Measurements from ENCODE around the gene ZNF804B.

The ZNF804B gene

DNA sequence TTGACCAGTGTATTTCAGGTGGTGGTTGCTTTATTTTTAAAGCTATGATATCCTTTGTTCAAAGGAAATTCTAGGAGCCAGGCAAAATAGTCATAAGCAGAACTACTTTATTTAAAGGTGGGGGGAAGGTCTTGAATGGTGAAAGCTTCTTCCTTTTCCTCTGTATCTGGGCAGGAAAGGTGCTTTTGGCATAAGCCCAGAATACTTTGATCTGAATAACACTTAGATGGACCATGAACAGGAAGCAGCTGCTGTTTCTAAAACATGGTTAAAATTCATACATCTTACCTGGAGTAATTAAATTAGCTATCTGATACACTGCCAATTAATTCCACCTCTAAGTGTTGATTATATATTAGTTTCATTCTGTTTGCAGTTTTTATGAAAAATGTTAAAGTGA is 13.3 kb downstream of the ZNF804B start:
- H3K4me1 ChIP-seq (ENCODE audit: insufficient read depth, low read length, poor library complexity, severe bottlenecking) = no peaks in the 10 kb centered on the region
- no peaks in the 10 kb centered on the region for H3F3A ChIP-seq (ENCODE audit: low read depth)
- no peaks in the 10 kb centered on the region for H3K27me3 ChIP-seq (ENCODE audit: insufficient read depth, low read length, poor library complexity, severe bottlenecking)
- H3K9ac ChIP-seq (ENCODE audit: low read depth, low read length, poor library complexity, severe bottlenecking) = no peak overlapping the region
- no peaks in the 10 kb centered on the region for H3K9me2 ChIP-seq (replicated peaks; ENCODE audit: low read depth, low read length)
- H3K4me3 ChIP-seq (ENCODE audit: low read length, poor library complexity, severe bottlenecking) = no peak overlapping the region
- no peaks in the 10 kb centered on the region for H3K9me3 ChIP-seq (ENCODE audit: insufficient read depth, low read depth, low read length)
- H4K20me1 ChIP-seq (ENCODE audit: insufficient read depth, low read length, poor library complexity, severe bottlenecking) = no peaks in the 10 kb centered on the region
- no peak overlapping the region for H2AFZ ChIP-seq (ENCODE audit: low read length)
- TF ChIP-seq EZH2phosphoT487 (IDR thresholded peaks at IDR 0.05; ENCODE audit: borderline replicate concordance) (no peak), CTCF (conservative IDR thresholded peaks at IDR 0.05; ENCODE audit: low read length) (no peak)
- H3K79me2 ChIP-seq (ENCODE audit: insufficient read depth, low read length) = no peaks in the 10 kb centered on the region
- no peak overlapping the region for H3K4me2 ChIP-seq (ENCODE audit: low read depth, low read length, poor library complexity, severe bottlenecking)
- H3K36me3 ChIP-seq (ENCODE audit: insufficient read depth, low read length) = no peaks in the 10 kb centered on the region

DNA sequence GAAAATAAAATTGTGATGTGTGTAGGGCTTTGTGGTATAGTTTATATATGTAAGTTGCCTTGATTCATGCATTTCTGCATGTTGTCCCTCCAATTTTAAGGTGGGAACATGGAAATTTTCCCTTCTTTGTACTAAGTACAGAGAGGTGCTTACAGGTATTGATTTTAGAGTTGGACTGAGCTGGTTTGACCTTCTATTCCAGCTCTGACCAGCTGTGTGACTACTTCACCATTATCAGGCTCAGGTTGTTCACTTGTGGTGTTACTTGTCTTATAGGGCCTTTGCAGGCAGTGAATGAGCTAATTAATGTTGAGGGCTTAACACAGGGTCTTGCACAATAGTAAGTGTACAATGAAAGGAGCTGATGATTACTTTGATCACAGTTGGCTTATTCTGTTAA is 16.3 kb downstream of the ZNF804B start:
- Histone ChIP-seq H3K9me2 (replicated peaks; ENCODE audit: low read depth, low read length) (no peaks in the 10 kb centered on the region), H3K4me2 (ENCODE audit: low read depth, low read length, poor library complexity, severe bottlenecking) (no peak overlapping the region), H3K27me3 (ENCODE audit: insufficient read depth, low read length, poor library complexity, severe bottlenecking) (no peaks in the 10 kb centered on the region), H3K36me3 (ENCODE audit: insufficient read depth, low read length) (no peaks in the 10 kb centered on the region), H3K4me1 (ENCODE audit: insufficient read depth, low read length, poor library complexity, severe bottlenecking) (no peaks in the 10 kb centered on the region), H3K9ac (ENCODE audit: low read depth, low read length, poor library complexity, severe bottlenecking) (no peak overlapping the region), H2AFZ (ENCODE audit: low read length) (no peak overlapping the region), H3K79me2 (ENCODE audit: insufficient read depth, low read length) (no peaks in the 10 kb centered on the region), H3K4me3 (ENCODE audit: low read length, poor library complexity, severe bottlenecking) (no peak overlapping the region), H4K20me1 (ENCODE audit: insufficient read depth, low read length, poor library complexity, severe bottlenecking) (no peaks in the 10 kb centered on the region), H3F3A (ENCODE audit: low read depth) (no peaks in the 10 kb centered on the region), H3K9me3 (ENCODE audit: insufficient read depth, low read depth, low read length) (no peaks in the 10 kb centered on the region)
- TF ChIP-seq CTCF (conservative IDR thresholded peaks at IDR 0.05; ENCODE audit: low read length) = no peak

GRCh38 chr7:88787777-88788176 is 28.3 kb downstream of the ZNF804B start:
- H2AFZ ChIP-seq (ENCODE audit: low read length) = no peak overlapping the region
- TF ChIP-seq EZH2phosphoT487 (IDR thresholded peaks at IDR 0.05; ENCODE audit: borderline replicate concordance) (no peak), CTCF (conservative IDR thresholded peaks at IDR 0.05; ENCODE audit: low read length) (no peak)
- no peaks in the 10 kb centered on the region for H3K27me3 ChIP-seq (ENCODE audit: insufficient read depth, low read length, poor library complexity, severe bottlenecking)
- no peaks in the 10 kb centered on the region for H3K36me3 ChIP-seq (ENCODE audit: insufficient read depth, low read length)
- no peaks in the 10 kb centered on the region for H3F3A ChIP-seq (ENCODE audit: low read depth)
- no peaks in the 10 kb centered on the region for H3K79me2 ChIP-seq (ENCODE audit: insufficient read depth, low read length)
- H3K4me1 ChIP-seq (ENCODE audit: insufficient read depth, low read length, poor library complexity, severe bottlenecking) = no peaks in the 10 kb centered on the region
- H3K9me3 ChIP-seq (ENCODE audit: insufficient read depth, low read depth, low read length) = no peaks in the 10 kb centered on the region
- H3K9me2 ChIP-seq (replicated peaks; ENCODE audit: low read depth, low read length) = no peaks in the 10 kb centered on the region
- no peak overlapping the region for H3K9ac ChIP-seq (ENCODE audit: low read depth, low read length, poor library complexity, severe bottlenecking)
- H4K20me1 ChIP-seq (ENCODE audit: insufficient read depth, low read length, poor library complexity, severe bottlenecking) = no peaks in the 10 kb centered on the region
- no peak overlapping the region for H3K4me2 ChIP-seq (ENCODE audit: low read depth, low read length, poor library complexity, severe bottlenecking)
- no peak overlapping the region for H3K4me3 ChIP-seq (ENCODE audit: low read length, poor library complexity, severe bottlenecking)

Data from Loucy (cell line).